ENCODE measurements around the gene ARL16.

ARL16 gene

GRCh38 chr17:81644496-81644895, 39.1 kb downstream of the ARL16 start:
- no peak for DNase-seq (ENCODE audit: low read depth)

GRCh38 chr17:81641825-81642489, 41.6 kb downstream of the ARL16 start:
- DNase-seq (ENCODE audit: low read depth): no peak

GRCh38 chr17:81640011-81640410, 43.6 kb downstream of the ARL16 start:
- DNase-seq (ENCODE audit: low read depth): no peak

- DNase-seq (ENCODE audit: low read depth): no peak
Measured at GRCh38 chr17:81638683-81639082, 44.9 kb downstream of the ARL16 start.

- peak; percentile 59 for DNase-seq (ENCODE audit: low read depth)
Measured at GRCh38 chr17:81636505-81637288, 46.9 kb downstream of the ARL16 start, which contains the start of the genes NPLOC4 and TSPAN10. NPLOC4 (minus strand) TSS chr17:81637112; CDS start chr17:81636930, 182 bp downstream. TSPAN10 (plus strand) TSS chr17:81637196; CDS start chr17:81642413, 5,217 bp downstream.

- no peak for DNase-seq (ENCODE audit: low read depth)
Measured at GRCh38 chr17:81635973-81636504, 47.6 kb downstream of the ARL16 start.

GRCh38 chr17:81635431-81635830, 48.2 kb downstream of the ARL16 start:
- DNase-seq (ENCODE audit: low read depth): no peak

GRCh38 chr17:81631482-81631881, 52.1 kb downstream of the ARL16 start:
- DNase-seq (ENCODE audit: low read depth): no peak
